Tibial artery (tissue), 4 donors: ENCODE data around the gene TNFRSF8.

ENCODE experiments used
- DNase-seq, 2 donors: peaks; one replicate each; pipeline ENCODE4 v3.0.0-alpha.2; 2019
- H3K27ac ChIP-seq, 2 donors: fragments of 200-600 bp; sonication (generic) in 1 of 2; 1 replicate in 1 of 2; 2 replicates in 1 of 2; pipeline ENCODE4 v1.5.1; 2018 to 2019; ENCODE audit warnings: mild to moderate bottlenecking in 1 of 2
- H3K27me3 ChIP-seq, 2 donors: fragments of 200-600 bp; sonication (generic) in 1 of 2; one replicate each; pipeline versions ENCODE4 v1.5.1 to v1.6.0; 2016 to 2019
- H3K36me3 ChIP-seq, 3 donors: fragments of 200-600 bp; sonication (generic) in 2 of 3; one replicate each; pipeline ENCODE4 v1.5.1; 2016 to 2019; ENCODE audit warnings: mild to moderate bottlenecking in 2 of 3
- H3K4me1 ChIP-seq, 4 donors: fragments of 200-600 bp; sonication (generic) in 2 of 4; 1 replicate in 3 of 4; 2 replicates in 1 of 4; pipeline ENCODE4 v1.5.1; 2016 to 2019
- H3K4me3 ChIP-seq, 2 donors: fragments of 200-600 bp; sonication (generic) in 1 of 2; 1 replicate in 1 of 2; 2 replicates in 1 of 2; pipeline ENCODE4 v1.5.1; 2018 to 2019; ENCODE audit warnings: mild to moderate bottlenecking in 2 of 2
- H3K9me3 ChIP-seq, 3 donors: fragments of 200-600 bp; sonication (generic) in 1 of 3; one replicate each; pipeline ENCODE4 v1.5.1; 2016 to 2019
- CTCF ChIP-seq, 2 experiments: fragments of 200-600 bp in 1 of 2; fragments of 450-650 bp in 1 of 2; IDR thresholded peaks; one replicate each; pipeline ENCODE4 v1.5.1; 2017 to 2019; ENCODE audit warnings: antibody characterized with exemption in 2 of 2, mild to moderate bottlenecking in 1 of 2, moderate library complexity in 1 of 2
- intact Hi-C: fragments of 100-400 bp; cut with DNase I; formaldehyde crosslinking; loops from one replicate; pipeline ENCODE4 v1.15.0; 2023; ENCODE audit warnings: low total_unique reads

The TNFRSF8 gene

GRCh38 chr1:12169442-12170135, 106.5 kb downstream of the TNFRSF8 start:
- Histone ChIP-seq H3K27ac (no peak overlapping the region), H3K27me3 (peaks cover 0 to 37% of the 10 kb centered on the region in 2 donors), H3K9me3 (no peaks in the 10 kb centered on the region), H3K4me3 (peak overlapping the region in 1 of 2 donors; percentile 72), H3K4me1 (peaks cover 0 to 16% (median 11%) of the 10 kb centered on the region in 4 donors), H3K36me3 (no peaks in the 10 kb centered on the region)
- intact Hi-C loops: no loop called here
- no peak for TF ChIP-seq CTCF (IDR thresholded peaks at IDR 0.05)
- no peak for DNase-seq

GRCh38 chr1:12170263-12170671, 107.2 kb downstream of the TNFRSF8 start:
- Histone ChIP-seq H3K4me3 (no peak overlapping the region), H3K36me3 (no peaks in the 10 kb centered on the region), H3K9me3 (no peaks in the 10 kb centered on the region), H3K4me1 (peaks cover 0 to 16% (median 11%) of the 10 kb centered on the region in 4 donors), H3K27ac (no peak overlapping the region), H3K27me3 (peaks cover 0 to 41% of the 10 kb centered on the region in 2 donors)
- intact Hi-C loops: no loop called here
- no peak for TF ChIP-seq CTCF (IDR thresholded peaks at IDR 0.05)
- DNase-seq: no peak

- Histone ChIP-seq H3K9me3 (no peaks in the 10 kb centered on the region), H3K4me3 (no peak overlapping the region), H3K36me3 (no peaks in the 10 kb centered on the region), H3K27me3 (peaks cover 0 to 42% of the 10 kb centered on the region in 2 donors), H3K27ac (no peak overlapping the region), H3K4me1 (peaks cover 0 to 16% (median 11%) of the 10 kb centered on the region in 4 donors)
- intact Hi-C loops: no loop called here
- no peak for DNase-seq
- TF ChIP-seq CTCF (IDR thresholded peaks at IDR 0.05): no peak
Observed at GRCh38 chr1:12171206-12172041, 108.3 kb downstream of the TNFRSF8 start.

- H3K9me3 ChIP-seq: no peaks in the 10 kb centered on the region
- H3K27ac ChIP-seq: no peak overlapping the region
- peaks cover 0 to 38% of the 10 kb centered on the region in 2 donors for H3K27me3 ChIP-seq
- H3K4me3 ChIP-seq: no peak overlapping the region
- H3K36me3 ChIP-seq: no peaks in the 10 kb centered on the region
- intact Hi-C loops: no loop called here
- TF ChIP-seq CTCF (IDR thresholded peaks at IDR 0.05): no peak
- DNase-seq: no peak
- H3K4me1 ChIP-seq: peaks cover 0 to 9% (median 4%) of the 10 kb centered on the region in 4 donors
Observed at GRCh38 chr1:12172042-12172851, 109.1 kb downstream of the TNFRSF8 start.

- Histone ChIP-seq H3K27ac (peak overlapping the region in 1 of 2 donors; percentile 28), H3K4me1 (peaks cover 0 to 3% (median 0%) of the 10 kb centered on the region in 4 donors), H3K9me3 (no peaks in the 10 kb centered on the region), H3K4me3 (no peak overlapping the region), H3K36me3 (no peaks in the 10 kb centered on the region), H3K27me3 (peaks cover 0 to 31% of the 10 kb centered on the region in 2 donors)
- no peak for TF ChIP-seq CTCF (IDR thresholded peaks at IDR 0.05)
- no peak for DNase-seq
- intact Hi-C loops: no loop called here
Observed at GRCh38 chr1:12173041-12173509, 110.0 kb downstream of the TNFRSF8 start.
